Activated CD4-positive, alpha-beta T cell treated with anti-CD3 and anti-CD28 coated beads, Interleukin-2, amount 10 ng/mL, durations not matched to agents 24 days and 14 days (primary cell): Measurements from ENCODE around the gene TMC2. TPM values are rescaled to one million over a fixed set of nuclear protein-coding genes. Genes with fewer than 3 reads are reported as not detected.
"Not testable (repeated sequence)": the region's sequence is repeated elsewhere in the genome, so short reads cannot be mapped to it uniquely, and the experiment has no call there.

Experiments
- DNase-seq: peaks from one replicate; pipeline ENCODE4 v3.0.0; 2022
- H3K27ac Mint-ChIP-seq: one replicate; pipeline ENCODE4 v1.8.0; 2022; ENCODE audit warnings: mild to moderate bottlenecking, mixed read lengths
- H3K27me3 Mint-ChIP-seq: one replicate; pipeline ENCODE4 v1.8.0; 2022; ENCODE audit warnings: mixed read lengths
- H3K36me3 Mint-ChIP-seq: one replicate; pipeline ENCODE4 v1.8.0; 2022; ENCODE audit warnings: low read depth, mild to moderate bottlenecking, mixed read lengths
- H3K4me1 Mint-ChIP-seq: one replicate; pipeline ENCODE4 v1.8.0; 2021; ENCODE audit warnings: mixed read lengths
- H3K4me3 Mint-ChIP-seq: one replicate; pipeline ENCODE4 v1.8.0; 2022; ENCODE audit warnings: mild to moderate bottlenecking, moderate library complexity, mixed read lengths
- H3K9me3 Mint-ChIP-seq: one replicate; pipeline ENCODE4 v1.8.0; 2021; ENCODE audit warnings: mixed read lengths
- intact Hi-C: fragments of 100-400 bp; cut with micrococcal nuclease; formaldehyde crosslinking; loops from one replicate; pipeline ENCODE4 v1.15.1; 2023
- total RNA-seq: library from RNA; stranded (reverse); gene quantifications from 2 replicates; pipeline ENCODE4 v1.2.3, GENCODE V29; 2022

The TMC2 gene
- total RNA-seq: not detected in 2 replicates

GRCh38 chr20:2536560-2536986, at the start of gene TMC2:
Gene TMC2 (plus strand): TSS chr20:2536573. CDS start chr20:2536622, 49 bp downstream.
- H3K27ac Mint-ChIP-seq: no peak within 1 kb of the TSS
- no peak for DNase-seq
- no peaks in the 10 kb centered on the region for H3K36me3 Mint-ChIP-seq
- no peaks in the 10 kb centered on the region for H3K9me3 Mint-ChIP-seq
- peaks cover 29% of the 10 kb centered on the region for H3K27me3 Mint-ChIP-seq
- intact Hi-C loops: no loop called here
- no peaks in the 10 kb centered on the region for H3K4me1 Mint-ChIP-seq
- no peak within 1 kb of the TSS for H3K4me3 Mint-ChIP-seq

- intact Hi-C loops, H3K27ac Mint-ChIP-seq, H3K27me3 Mint-ChIP-seq, H3K9me3 Mint-ChIP-seq, H3K4me3 Mint-ChIP-seq, DNase-seq: not testable (repeated sequence)
- H3K4me1 Mint-ChIP-seq: peaks cover 14% of the 10 kb centered on the region
- peaks cover 22% of the 10 kb centered on the region for H3K36me3 Mint-ChIP-seq
These were observed 33.5 kb upstream of the TMC2 start for GRCh38 chr20:2502808-2503384.

- not testable (repeated sequence) for H3K27ac Mint-ChIP-seq, H3K9me3 Mint-ChIP-seq, DNase-seq, H3K4me3 Mint-ChIP-seq, H3K27me3 Mint-ChIP-seq
- H3K4me1 Mint-ChIP-seq: peaks cover 18% of the 10 kb centered on the region
- intact Hi-C loops: loop anchor here (5.0 kb wide), 1 partner anchor 147 kb away; the partner anchor contains the start of gene NOP56
- peaks cover 19% of the 10 kb centered on the region for H3K36me3 Mint-ChIP-seq
These were observed 31.6 kb upstream of the TMC2 start for GRCh38 chr20:2504803-2505202.

- not testable (repeated sequence) for DNase-seq
- intact Hi-C loops: loop anchor here (5.0 kb wide), 1 partner anchor 146 kb away; the partner anchor contains the start of gene NOP56
These were observed 29.9 kb upstream of the TMC2 start for GRCh38 chr20:2506426-2506825.

GRCh38 chr20:2507464-2507863, 28.9 kb upstream of the TMC2 start:
- H3K9me3 Mint-ChIP-seq: no peaks in the 10 kb centered on the region
- H3K36me3 Mint-ChIP-seq: peaks cover 12% of the 10 kb centered on the region
- H3K4me3 Mint-ChIP-seq: peak overlapping the region; percentile 99
- H3K27me3 Mint-ChIP-seq: peaks cover 12% of the 10 kb centered on the region
- H3K27ac Mint-ChIP-seq: peak overlapping the region; percentile 98
- intact Hi-C loops: loop anchor here (5.0 kb wide), 1 partner anchor 145 kb away; the partner anchor contains the start of gene NOP56
- DNase-seq: no peak
- peaks cover 17% of the 10 kb centered on the region for H3K4me1 Mint-ChIP-seq

More at GRCh38 chr20:2506426-2506825, 29.9 kb upstream of the TMC2 start:
- peaks cover 18% of the 10 kb centered on the region for H3K4me1 Mint-ChIP-seq
- H3K27ac Mint-ChIP-seq, H3K9me3 Mint-ChIP-seq, H3K4me3 Mint-ChIP-seq, H3K27me3 Mint-ChIP-seq: not testable (repeated sequence)
- H3K36me3 Mint-ChIP-seq: peaks cover 12% of the 10 kb centered on the region

- H3K27ac Mint-ChIP-seq: peak overlapping the region; percentile 98
- DNase-seq: no peak
- H3K27me3 Mint-ChIP-seq: peaks cover 17% of the 10 kb centered on the region
- peaks cover 15% of the 10 kb centered on the region for H3K4me1 Mint-ChIP-seq
- intact Hi-C loops: loop anchor here (5.0 kb wide), 1 partner anchor 144 kb away; the partner anchor contains the start of gene NOP56
- peaks cover 12% of the 10 kb centered on the region for H3K36me3 Mint-ChIP-seq
- H3K4me3 Mint-ChIP-seq: peak overlapping the region; percentile 99
- no peaks in the 10 kb centered on the region for H3K9me3 Mint-ChIP-seq
These were observed 28.3 kb upstream of the TMC2 start for GRCh38 chr20:2507875-2508630.

GRCh38 chr20:2508631-2509467, 27.5 kb upstream of the TMC2 start, which contains the start of gene ZNF343:
Gene ZNF343 (minus strand): TSS chr20:2508915. CDS start chr20:2493895, 15,020 bp downstream.
- Mint-ChIP-seq H3K4me1 (peaks cover 13% of the 10 kb centered on the region), H3K27ac (peak within 1 kb of the TSS; percentile 98), H3K9me3 (no peaks in the 10 kb centered on the region), H3K4me3 (peak within 1 kb of the TSS; percentile 99), H3K27me3 (peaks cover 20% of the 10 kb centered on the region), H3K36me3 (peaks cover 12% of the 10 kb centered on the region)
- intact Hi-C loops: loop anchor here (1.0 to 5.0 kb wide), 3 partner anchors 15 to 143 kb away; partner anchors contain the start of genes NOP56 and SNRPB
- peak; percentile 94 for DNase-seq

- H3K4me1 Mint-ChIP-seq: peaks cover 13% of the 10 kb centered on the region
- no peak for DNase-seq
- H3K36me3 Mint-ChIP-seq: peaks cover 12% of the 10 kb centered on the region
- intact Hi-C loops: loop anchor here (1.0 to 5.0 kb wide), 3 partner anchors 15 to 143 kb away; partner anchors contain the start of genes NOP56 and SNRPB
- no peaks in the 10 kb centered on the region for H3K9me3 Mint-ChIP-seq
- H3K27me3 Mint-ChIP-seq: peaks cover 23% of the 10 kb centered on the region
- peak overlapping the region; percentile 99 for H3K4me3 Mint-ChIP-seq
- H3K27ac Mint-ChIP-seq: peak overlapping the region; percentile 98
These were observed 26.9 kb upstream of the TMC2 start for GRCh38 chr20:2509468-2509781.

- DNase-seq: no peak
- intact Hi-C loops: loop anchor here (1.0 to 5.0 kb wide), 3 partner anchors 15 to 143 kb away; partner anchors contain the start of genes NOP56 and SNRPB
- Mint-ChIP-seq H3K36me3 (peaks cover 12% of the 10 kb centered on the region), H3K9me3 (no peaks in the 10 kb centered on the region), H3K27ac (no peak overlapping the region), H3K4me1 (peaks cover 12% of the 10 kb centered on the region), H3K27me3 (peaks cover 24% of the 10 kb centered on the region), H3K4me3 (peak overlapping the region; percentile 99)
These were observed 26.6 kb upstream of the TMC2 start for GRCh38 chr20:2509794-2510193.

- intact Hi-C loops: no loop called here
- DNase-seq: no peak
- Mint-ChIP-seq H3K36me3 (no peaks in the 10 kb centered on the region), H3K4me1 (no peaks in the 10 kb centered on the region), H3K27me3 (peaks cover 25% of the 10 kb centered on the region), H3K27ac (no peak overlapping the region), H3K9me3 (no peaks in the 10 kb centered on the region), H3K4me3 (no peak overlapping the region)
These were observed 21.2 kb upstream of the TMC2 start for GRCh38 chr20:2515203-2515602.

- no peak overlapping the region for H3K4me3 Mint-ChIP-seq
- peaks cover 20% of the 10 kb centered on the region for H3K27me3 Mint-ChIP-seq
- no peaks in the 10 kb centered on the region for H3K36me3 Mint-ChIP-seq
- no peaks in the 10 kb centered on the region for H3K9me3 Mint-ChIP-seq
- peaks cover 5% of the 10 kb centered on the region for H3K4me1 Mint-ChIP-seq
- DNase-seq: no peak
- intact Hi-C loops: no loop called here
- no peak overlapping the region for H3K27ac Mint-ChIP-seq
These were observed 20.0 kb upstream of the TMC2 start for GRCh38 chr20:2516399-2516798.

GRCh38 chr20:2518096-2518495, 18.3 kb upstream of the TMC2 start:
- no peaks in the 10 kb centered on the region for H3K36me3 Mint-ChIP-seq
- peaks cover 9% of the 10 kb centered on the region for H3K27me3 Mint-ChIP-seq

GRCh38 chr20:2518558-2518957, 17.8 kb upstream of the TMC2 start:
- H3K36me3 Mint-ChIP-seq: no peaks in the 10 kb centered on the region
- intact Hi-C loops: no loop called here
- no peak for DNase-seq
- no peak overlapping the region for H3K27ac Mint-ChIP-seq
- H3K27me3 Mint-ChIP-seq: peaks cover 8% of the 10 kb centered on the region
- peaks cover 8% of the 10 kb centered on the region for H3K4me1 Mint-ChIP-seq
- no peaks in the 10 kb centered on the region for H3K9me3 Mint-ChIP-seq
- no peak overlapping the region for H3K4me3 Mint-ChIP-seq

More at GRCh38 chr20:2518096-2518495, 18.3 kb upstream of the TMC2 start:
- no peaks in the 10 kb centered on the region for H3K9me3 Mint-ChIP-seq
- peaks cover 8% of the 10 kb centered on the region for H3K4me1 Mint-ChIP-seq
- intact Hi-C loops: no loop called here
- H3K27ac Mint-ChIP-seq: no peak overlapping the region
- H3K4me3 Mint-ChIP-seq: no peak overlapping the region
- no peak for DNase-seq
